Measurements from ENCODE around the gene CCDC61.

CCDC61 gene

DNA sequence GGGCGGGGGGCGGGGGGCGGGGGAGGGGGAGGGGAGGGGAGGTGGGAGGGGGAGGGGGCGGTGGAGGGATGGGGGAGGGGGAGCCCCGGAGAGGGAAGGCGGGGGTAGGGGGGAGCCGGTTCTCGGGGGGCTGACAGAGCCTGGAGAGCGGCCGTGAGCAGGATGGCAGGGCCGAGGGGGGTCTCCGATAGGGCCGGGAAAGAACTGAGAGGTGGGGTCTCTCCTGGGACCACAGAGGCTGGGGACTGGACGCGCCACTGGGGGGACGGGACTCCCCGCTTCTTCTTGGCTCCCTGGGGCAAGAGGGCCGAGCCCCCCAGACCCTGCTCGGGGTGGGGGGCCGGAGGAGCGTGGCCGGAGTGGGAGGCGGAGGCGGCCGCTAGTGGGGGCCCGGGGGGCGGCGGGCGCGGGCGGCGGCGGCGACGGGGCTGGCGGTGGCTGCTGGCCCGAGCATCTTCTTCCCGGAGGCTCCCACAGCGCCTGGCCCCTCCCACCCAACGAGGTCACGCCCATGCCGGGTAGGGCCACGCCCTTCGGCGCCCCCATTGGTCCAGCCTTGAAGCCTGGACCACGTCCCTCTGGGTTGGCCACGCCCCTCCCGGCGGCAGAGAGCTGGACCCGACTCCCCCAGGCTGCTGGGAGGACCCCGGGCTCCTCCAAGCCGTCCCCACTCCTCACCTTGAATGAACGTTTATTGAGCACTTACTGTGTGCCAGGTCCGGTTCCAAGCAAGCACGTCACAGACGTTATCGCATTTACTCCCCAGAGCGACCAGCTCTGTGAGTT, 21.5 kb upstream of the CCDC61 start, which contains the start of gene NOVA2:
NOVA2 (minus strand) TSS at position 313 of the 786 bp plus-strand sequence. CDS start 514 bp downstream, outside the sequence.
- FAIRE-seq, result no peak

- no peak for FAIRE-seq
Observed at GRCh38 chr19:45975306-45976070, 19.8 kb upstream of the CCDC61 start.

DNA sequence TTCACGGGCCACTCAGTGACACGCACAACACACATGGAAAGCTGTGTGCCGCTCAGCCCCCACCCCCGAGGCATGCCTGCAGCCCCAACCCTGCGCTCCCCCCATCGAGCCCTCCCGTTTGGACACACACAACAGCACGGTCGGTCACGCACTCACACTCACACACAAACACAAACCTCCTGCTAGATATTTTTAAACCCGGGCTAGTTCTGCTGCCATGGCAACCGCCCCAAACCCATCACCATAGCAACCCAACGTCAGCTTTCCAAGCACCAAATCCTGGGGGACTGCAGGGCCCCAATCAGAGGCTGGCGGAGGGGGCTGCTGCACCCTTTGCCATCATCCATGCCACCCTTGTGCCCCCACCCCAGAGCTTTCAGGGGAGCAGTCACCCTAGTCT, 19.1 kb upstream of the CCDC61 start:
- no peak for FAIRE-seq

DNA sequence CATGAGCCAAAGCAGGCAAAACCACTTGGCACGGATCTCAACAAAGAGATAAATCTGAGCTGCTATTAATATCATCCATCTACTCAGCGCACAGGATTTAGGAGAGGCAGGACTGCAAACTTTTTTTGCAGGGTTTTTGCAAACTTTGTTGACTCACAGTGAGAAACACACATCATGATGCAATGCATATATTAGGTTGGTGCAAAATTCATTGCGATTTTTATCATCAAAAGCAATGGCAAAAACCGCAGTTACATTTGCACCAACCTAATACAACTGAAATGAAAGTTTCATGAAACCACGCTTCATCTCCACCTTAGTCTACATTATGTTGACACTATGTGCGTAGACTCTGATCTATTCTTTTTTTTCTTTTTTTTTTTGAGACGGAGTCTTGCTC, 17.1 kb upstream of the CCDC61 start:
- no peak for FAIRE-seq

GRCh38 chr19:45981350-45981749, 13.9 kb upstream of the CCDC61 start:
- no peak for FAIRE-seq

- no peak for FAIRE-seq
Observed at GRCh38 chr19:45985321-45985720, 9.9 kb upstream of the CCDC61 start.

- FAIRE-seq, result no peak
Observed at GRCh38 chr19:45990113-45990728, 5.0 kb upstream of the CCDC61 start.

DNA sequence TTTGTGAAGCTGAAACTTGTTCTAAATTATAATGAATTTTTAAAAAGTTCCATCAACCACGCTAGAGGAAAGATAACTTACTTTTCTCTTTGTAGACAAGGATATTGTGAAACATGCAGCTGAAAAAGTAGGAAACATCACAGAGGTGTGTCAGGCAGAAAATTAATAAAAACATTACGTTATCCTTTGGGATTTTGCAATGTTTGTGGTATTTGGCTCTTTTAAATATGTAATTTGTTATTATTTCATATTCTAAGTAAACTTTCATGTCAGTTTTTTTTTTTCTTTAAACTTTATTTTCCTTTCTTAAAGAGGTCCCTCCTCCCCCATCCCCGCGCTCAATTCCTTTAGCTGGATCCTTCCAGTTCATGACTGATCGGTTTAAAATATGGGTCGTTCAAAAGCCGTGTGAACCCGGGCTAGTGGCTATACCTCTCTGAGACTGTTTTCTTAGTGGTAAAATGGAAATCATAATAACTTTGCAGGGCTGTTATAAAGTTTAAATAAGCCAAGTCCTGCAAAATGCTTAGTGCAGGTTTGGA, 740 bp upstream of the CCDC61 start:
- no peak for FAIRE-seq

DNA sequence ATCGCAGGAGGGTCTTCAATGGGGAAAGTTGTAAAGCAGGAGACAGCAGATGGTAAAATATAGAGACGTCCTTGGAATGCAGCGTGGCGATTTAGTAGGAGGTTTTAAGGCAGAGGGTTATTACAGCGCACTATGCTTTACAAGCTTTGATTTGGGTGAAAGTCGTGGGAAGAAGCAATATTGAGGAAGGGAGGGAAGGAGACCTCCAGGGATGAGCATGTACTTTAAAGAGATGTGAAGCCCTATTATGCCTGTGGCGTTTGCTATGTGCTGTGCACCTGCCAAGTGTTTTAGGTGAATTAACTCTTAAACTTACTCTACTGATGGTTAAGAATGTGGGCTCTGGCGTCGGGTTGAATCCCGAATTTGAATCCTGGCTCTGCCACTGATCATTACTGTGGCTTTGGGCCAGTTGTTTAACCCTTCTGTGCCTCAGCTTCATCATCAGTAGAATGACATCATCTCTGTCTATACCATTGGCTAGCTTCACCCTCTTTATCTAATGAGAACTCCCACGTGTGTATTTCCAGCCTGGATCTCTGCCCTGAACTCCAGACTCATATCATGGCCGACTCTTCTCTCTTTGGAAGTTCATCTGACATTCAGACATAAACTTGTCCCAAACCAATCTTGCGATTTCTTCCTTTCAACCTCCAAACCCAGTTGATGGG, 583 bp downstream of the CCDC61 start:
- FAIRE-seq, result no peak

- no peak for FAIRE-seq
Observed at GRCh38 chr19:45996933-45997332, 1.7 kb downstream of the CCDC61 start.

GRCh38 chr19:45998834-45999233, 3.6 kb downstream of the CCDC61 start:
- no peak for FAIRE-seq

GRCh38 chr19:45999653-46000121, 4.4 kb downstream of the CCDC61 start:
- FAIRE-seq, result no peak

DNA sequence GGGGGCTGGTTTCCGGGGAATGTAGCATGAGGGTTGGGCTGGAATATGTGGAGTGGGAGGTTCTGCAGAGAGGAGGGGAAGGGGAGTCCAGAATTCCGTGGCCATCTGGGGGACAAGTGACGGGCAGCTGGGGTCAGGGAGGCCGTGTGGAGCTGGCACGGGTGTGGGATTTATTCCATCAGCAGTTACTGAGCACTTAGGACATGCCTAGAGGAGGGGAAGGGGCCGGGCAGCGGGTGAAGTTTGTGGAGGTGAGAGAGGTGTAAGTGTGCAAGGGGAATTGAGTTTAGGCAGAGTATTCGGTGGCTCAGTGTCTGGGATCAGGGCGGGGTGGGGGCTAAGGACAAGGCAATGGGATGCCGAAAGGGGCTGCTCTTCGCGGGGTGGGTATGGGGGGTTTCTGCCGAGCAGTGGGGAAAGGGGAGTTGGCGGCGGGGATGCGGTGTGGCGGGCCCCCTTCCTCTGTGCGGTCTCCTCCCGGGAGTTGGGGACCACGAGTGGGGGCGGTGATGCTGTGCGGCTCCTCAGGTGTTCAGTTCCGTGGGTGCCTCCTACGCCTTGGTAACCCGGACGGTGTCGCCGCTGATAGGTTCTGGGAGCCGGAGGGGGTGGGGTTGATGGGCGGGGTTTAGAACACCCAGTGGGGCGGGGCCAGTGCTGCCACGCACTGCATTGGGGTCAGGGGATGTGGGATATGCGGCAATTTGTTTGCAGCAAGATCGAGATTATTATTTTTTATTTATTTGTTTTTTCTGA, 5.4 kb downstream of the CCDC61 start:
- no peak for FAIRE-seq

- FAIRE-seq, result no peak
Observed at GRCh38 chr19:46002678-46003275, 7.5 kb downstream of the CCDC61 start.

DNA sequence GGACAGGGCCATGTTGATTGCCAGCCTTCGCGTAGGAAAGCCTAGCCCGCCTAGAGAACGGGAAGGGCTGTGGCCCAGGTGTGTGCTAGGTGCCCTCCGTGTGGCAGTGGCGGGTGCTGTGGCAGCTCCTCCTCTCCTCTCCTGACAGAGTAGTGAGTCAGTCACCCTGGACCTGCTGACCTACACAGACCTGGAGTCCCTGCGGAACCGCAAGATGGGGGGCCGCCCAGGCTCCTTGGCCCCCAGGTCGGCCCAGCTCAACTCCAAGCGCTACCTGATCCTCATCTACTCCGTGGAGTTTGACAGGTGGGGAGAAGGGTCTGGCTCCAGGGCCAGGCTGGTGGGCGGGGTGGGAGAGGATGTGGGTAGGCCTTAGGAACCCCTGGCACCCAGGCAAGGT, 11.1 kb downstream of the CCDC61 start:
- FAIRE-seq, result no peak

- no peak for FAIRE-seq
Observed at GRCh38 chr19:46009530-46010510, 14.6 kb downstream of the CCDC61 start.

- no peak for FAIRE-seq
Observed at GRCh38 chr19:46014534-46014933, 19.3 kb downstream of the CCDC61 start.

- no peak for FAIRE-seq
Observed at GRCh38 chr19:46014941-46015686, 19.8 kb downstream of the CCDC61 start.

DNA sequence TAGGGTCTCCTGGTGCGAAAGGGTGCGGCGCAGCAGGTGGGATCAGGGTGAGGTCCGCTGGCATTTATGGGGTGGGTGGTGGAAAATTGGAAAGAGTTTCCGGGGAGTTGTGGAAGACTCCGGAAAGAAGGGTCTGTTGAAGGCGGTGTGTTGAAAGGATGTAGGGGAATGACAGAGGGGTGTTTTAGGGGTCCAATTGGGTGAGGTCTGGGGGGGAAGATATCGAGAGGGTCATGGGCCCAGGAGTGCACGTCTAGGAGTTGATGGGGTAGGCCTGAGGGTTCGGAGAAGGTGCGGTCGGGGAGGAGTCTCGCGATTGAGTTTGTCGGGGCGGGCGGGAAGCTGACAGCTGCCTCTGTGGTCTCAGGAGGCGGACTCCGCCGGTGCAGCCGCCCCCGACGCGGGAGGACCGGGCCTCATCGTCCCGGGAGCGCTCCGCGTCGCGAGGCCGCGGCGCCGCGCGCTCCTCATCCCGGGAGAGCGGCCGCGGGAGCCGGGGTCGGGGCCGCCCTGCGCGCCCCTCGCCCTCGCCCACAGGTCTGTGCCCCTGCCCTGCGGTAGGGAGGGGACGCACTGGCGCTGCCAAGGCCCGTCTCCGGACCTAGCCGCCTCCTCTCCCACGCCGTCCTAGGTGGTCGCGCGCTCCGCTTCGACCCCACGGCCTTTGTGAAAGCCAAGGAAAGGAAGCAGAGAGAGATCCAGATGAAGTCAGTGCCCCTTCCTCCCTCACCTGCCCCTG, 20.6 kb downstream of the CCDC61 start:
- no peak for FAIRE-seq

Data from islet of Langerhans (tissue), 1 donor.